GM21367 (cell line): ENCODE data around the gene BNIP1.

Experiments
- ATAC-seq: cut with Tn5 transposase; IDR thresholded peaks from one replicate; pipeline ENCODE4 v1.9.1; 2021; ENCODE audit not compliant: unreplicated experiment

Gene BNIP1

DNA sequence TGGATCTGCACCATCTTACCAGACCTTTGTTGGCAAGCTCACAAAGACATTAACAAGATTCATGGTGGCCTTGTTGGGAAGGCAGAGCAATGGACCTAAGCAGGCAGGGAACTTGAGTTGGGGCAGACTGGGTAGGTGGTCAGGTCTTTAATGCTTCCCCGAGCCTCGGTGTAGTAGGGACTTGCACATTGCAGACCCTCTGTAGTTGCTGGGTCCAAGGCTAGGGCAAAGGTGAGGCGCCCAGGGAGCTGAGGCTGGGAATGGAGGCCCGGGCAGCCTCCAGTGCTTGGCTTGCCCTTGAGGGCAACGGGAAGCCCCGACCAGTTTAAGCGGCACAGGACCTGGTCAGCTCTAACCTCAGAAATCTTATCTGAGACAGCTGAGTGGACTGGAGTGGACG is 66.5 kb downstream of the BNIP1 start:
- ATAC-seq: no peak

DNA sequence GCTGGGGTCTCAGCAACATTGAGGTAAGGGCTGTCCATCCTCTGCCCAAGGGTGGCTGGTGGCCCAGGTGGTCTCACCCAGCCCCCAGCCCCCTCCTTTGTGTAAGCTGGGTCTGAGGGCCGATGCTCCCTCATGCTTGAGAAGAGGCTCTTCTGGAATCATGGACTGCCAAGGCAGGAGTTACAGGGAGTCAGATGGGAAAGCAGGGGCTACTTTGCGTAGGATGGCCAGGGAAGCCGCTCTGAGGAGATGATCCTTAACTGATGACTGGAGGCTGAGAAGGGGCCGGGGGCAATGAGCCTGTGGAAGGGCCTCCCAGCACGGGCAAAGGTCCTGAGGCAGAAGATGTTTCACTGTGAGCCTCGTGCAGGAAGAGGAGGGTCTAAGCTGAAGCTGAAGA is 67.0 kb downstream of the BNIP1 start:
- no peak for ATAC-seq

DNA sequence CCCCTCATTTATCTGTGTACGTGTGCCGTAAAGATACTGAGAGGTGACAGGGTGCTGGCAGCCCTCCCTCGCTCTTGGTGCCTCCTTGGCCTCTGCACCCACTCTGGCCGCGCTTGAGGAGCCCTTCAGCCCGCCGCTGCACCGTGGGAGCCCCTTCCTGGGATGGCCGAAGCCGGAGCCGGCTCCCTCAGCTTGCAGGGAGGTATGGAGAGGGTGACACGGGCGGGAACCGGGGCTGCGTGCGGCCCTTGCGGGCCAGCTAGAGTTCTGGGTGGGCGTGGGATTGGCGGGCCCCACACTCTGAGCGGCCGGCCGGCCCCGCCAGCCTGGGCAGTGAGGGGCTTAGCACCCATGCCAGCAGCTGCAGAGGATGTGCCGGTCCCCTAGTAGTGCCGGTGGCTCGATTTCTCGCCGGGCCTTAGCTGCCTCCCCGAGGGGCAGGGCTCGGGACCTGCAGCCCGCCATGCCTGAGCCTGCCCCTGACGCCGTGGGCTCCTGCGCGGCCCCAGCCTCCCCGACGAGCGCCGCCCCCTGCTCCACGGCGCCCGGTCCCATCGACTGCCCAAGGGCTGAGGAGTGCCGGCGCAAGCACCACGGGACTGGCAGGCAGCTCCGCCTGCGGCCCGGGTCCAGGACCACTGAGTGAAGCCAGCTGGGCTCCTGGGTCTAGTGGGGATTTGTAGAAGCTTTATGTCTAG is 69.1 kb downstream of the BNIP1 start:
- ATAC-seq: no peak
